Stimulated activated CD8-positive, alpha-beta memory T cell treated with anti-CD3 and anti-CD28 coated beads, Interleukin-7, amount 100 ng/mL, for 24 hours (primary cell): ENCODE data around the gene MRGPRX4.

ENCODE experiments used
- DNase-seq: peaks from one replicate; pipeline ENCODE4 v3.0.0-alpha.2; 2020; ENCODE audit warnings: low read depth

The MRGPRX4 gene

GRCh38 chr11:18221274-18221876 lies 48.7 kb downstream of the MRGPRX4 start:
- no peak for DNase-seq

- no peak for DNase-seq
Measured at GRCh38 chr11:18222814-18223421, 50.3 kb downstream of the MRGPRX4 start.
